K562 (cell line): ENCODE results near the gene CPED1. TPM values are rescaled to one million over a fixed set of nuclear protein-coding genes. Genes with fewer than 3 reads are reported as not detected.

Experiments used
- CXXC5 ChIP-seq: fragments of 250-450 bp; sonication (Bioruptor Pico); IDR thresholded peaks from 2 replicates; pipeline ENCODE4 v1.8.0; 2022; ENCODE audit warnings: inconsistent platforms, mild to moderate bottlenecking, moderate library complexity
- FOXJ3 ChIP-seq: sonication (generic); formaldehyde crosslinking; IDR thresholded peaks from 2 replicates; pipeline ENCODE4 v1.4.0; 2020; ENCODE audit warnings: mild to moderate bottlenecking, missing genetic modification reagents
- GATAD2B ChIP-seq: fragments of 450-650 bp; IDR thresholded peaks from 2 replicates; pipeline ENCODE4 v1.6.1; 2017; ENCODE audit warnings: mild to moderate bottlenecking, borderline replicate concordance
- KDM5B ChIP-seq: fragments of 200-600 bp; sonication (generic); IDR thresholded peaks from 2 replicates; pipeline ENCODE4 v1.6.1; 2012; ENCODE audit warnings: low read depth, mild to moderate bottlenecking, moderate library complexity, low read length, control low read depth, inconsistent platforms; ENCODE audit not compliant: insufficient replicate concordance
- KLF6 ChIP-seq: fragments of 250-450 bp; sonication (Bioruptor Pico); IDR thresholded peaks from 2 replicates; pipeline ENCODE4 v1.4.0; 2020; ENCODE audit warnings: mild to moderate bottlenecking, moderate library complexity, borderline replicate concordance
- MTA1 ChIP-seq: fragments of 450-650 bp; IDR thresholded peaks from 2 replicates; pipeline ENCODE4 v1.6.1; 2017; ENCODE audit warnings: borderline replicate concordance
- NR1H2 ChIP-seq: sonication (generic); formaldehyde crosslinking; IDR thresholded peaks from 2 replicates; pipeline ENCODE4 v1.4.0; 2020; ENCODE audit warnings: mild to moderate bottlenecking, missing genetic modification reagents
- NR3C1 ChIP-seq: sonication (generic); formaldehyde crosslinking; IDR thresholded peaks from 2 replicates; pipeline ENCODE4 v1.8.1; 2022; ENCODE audit warnings: missing genetic modification reagents
- OTX1 ChIP-seq: fragments of 450-650 bp; formaldehyde crosslinking; IDR thresholded peaks from 2 replicates; pipeline ENCODE4 v1.4.0; 2022; ENCODE audit warnings: mild to moderate bottlenecking
- POLR2G ChIP-seq: fragments of 200-400 bp; formaldehyde crosslinking; IDR thresholded peaks from 2 replicates; pipeline ENCODE4 v1.6.1; 2017; ENCODE audit warnings: low read depth, mild to moderate bottlenecking, antibody characterized with exemption, low read length, moderate library complexity
- PPARD ChIP-seq: fragments of 250-450 bp; sonication (Bioruptor Pico); IDR thresholded peaks from 2 replicates; pipeline ENCODE4 v1.8.0; 2022; ENCODE audit warnings: inconsistent platforms, mild to moderate bottlenecking, moderate library complexity
- SAP30 ChIP-seq: fragments of 200-600 bp; sonication (generic); IDR thresholded peaks from 2 replicates; pipeline ENCODE4 v1.6.1; 2012; ENCODE audit warnings: borderline replicate concordance, low read depth, mild to moderate bottlenecking, moderate library complexity, low read length, control low read depth, inconsistent platforms; ENCODE audit not compliant: insufficient read depth, poor library complexity, severe bottlenecking
- ZFP30 ChIP-seq: fragments of 250-450 bp; sonication (Bioruptor Pico); IDR thresholded peaks from 2 replicates; pipeline ENCODE4 v1.8.0; 2022; ENCODE audit warnings: moderate library complexity, mild to moderate bottlenecking, inconsistent platforms, borderline replicate concordance
- ZNF140 ChIP-seq: fragments of 250-450 bp; sonication (Bioruptor Pico); IDR thresholded peaks from 2 replicates; pipeline ENCODE4 v1.8.0; 2021; ENCODE audit warnings: moderate library complexity, mild to moderate bottlenecking, inconsistent platforms
- ZNF3 ChIP-seq: fragments of 250-450 bp; sonication (Bioruptor Pico); IDR thresholded peaks from 2 replicates; pipeline ENCODE4 v1.5.0; 2021; ENCODE audit warnings: mild to moderate bottlenecking, moderate library complexity
- ZNF431 ChIP-seq: sonication (generic); formaldehyde crosslinking; IDR thresholded peaks from 2 replicates; pipeline ENCODE4 v1.8.0; 2022; ENCODE audit warnings: mild to moderate bottlenecking, missing genetic modification reagents
- ZNF507 ChIP-seq: conservative IDR thresholded peaks from 2 replicates; pipeline ENCODE4 v1.6.1; 2017; ENCODE audit warnings: missing genetic modification characterization, missing compliant biosample characterization
- ZSCAN32 ChIP-seq: fragments of 450-650 bp; formaldehyde crosslinking; IDR thresholded peaks from 2 replicates; pipeline ENCODE4 v1.4.0; 2020; ENCODE audit warnings: mild to moderate bottlenecking, moderate library complexity
- polyA plus RNA-seq, 8 experiments: library from polyadenylated mRNA; depleted of rRNA in 4 of 8; stranded (reverse) in 5 of 8; unstranded in 3 of 8; fragments of >200 nt; fragmentation: Nextera tagmentation in 2 of 8; fragmentation: Illumina TruSeq in 1 of 8; extraction: Ambion mirVana in 2 of 8; extraction: Trizol in 1 of 8; gene quantifications; 2 replicates each; pipeline versions ENCODE4 v1.2.1 to v1.2.3, GENCODE V29; 2011 to 2014; ENCODE audit warnings: inconsistent platforms in 1 of 8, missing spikeins in 1 of 8
- total RNA-seq, 7 experiments: library from RNA; depleted of rRNA in 6 of 7; stranded (reverse); fragments of >200 nt in 6 of 7; fragmentation: Illumina TruSeq in 2 of 7; extraction: Trizol in 2 of 7; gene quantifications; 2 replicates each; pipeline versions ENCODE4 v1.2.1 to v1.2.3, GENCODE V29; 2011 to 2021; ENCODE audit warnings: low replicate concordance in 1 of 7
- TF ChIP-seq, protein P1 (sequence below): fragments of 200-800 bp; sonication (Bioruptor generic); IDR thresholded peaks from 2 replicates; pipeline ENCODE4 v1.6.1; 2017; ENCODE audit warnings: missing genetic modification characterization, missing compliant biosample characterization
- TF ChIP-seq, protein P2 (sequence below): fragments of 250-450 bp; sonication (Bioruptor Pico); IDR thresholded peaks from 2 replicates; pipeline ENCODE4 v1.9.0; 2021; ENCODE audit warnings: mild to moderate bottlenecking
- TF ChIP-seq, protein P3 (sequence below): fragments of 450-650 bp; IDR thresholded peaks from 2 replicates; pipeline ENCODE4 v1.6.1; 2017; ENCODE audit warnings: mild to moderate bottlenecking, moderate library complexity
- TF ChIP-seq, protein P4 (sequence below): fragments of 450-650 bp; IDR thresholded peaks from 2 replicates; pipeline ENCODE4 v1.6.1; 2014; ENCODE audit warnings: low read depth, mild to moderate bottlenecking, moderate library complexity, borderline replicate concordance
- TF ChIP-seq, protein P5 (sequence below): fragments of 200-800 bp; sonication (Bioruptor generic); IDR thresholded peaks from 2 replicates; pipeline ENCODE4 v1.6.1; 2017; ENCODE audit warnings: missing genetic modification characterization, missing compliant biosample characterization

CPED1 gene
- total and polyA plus RNA-seq, 9 of the 15 experiments (the other 6 are each of a cell fraction or from before 2014, with no cell fraction given) = 195 to 393 (median 290) TPM

DNA sequence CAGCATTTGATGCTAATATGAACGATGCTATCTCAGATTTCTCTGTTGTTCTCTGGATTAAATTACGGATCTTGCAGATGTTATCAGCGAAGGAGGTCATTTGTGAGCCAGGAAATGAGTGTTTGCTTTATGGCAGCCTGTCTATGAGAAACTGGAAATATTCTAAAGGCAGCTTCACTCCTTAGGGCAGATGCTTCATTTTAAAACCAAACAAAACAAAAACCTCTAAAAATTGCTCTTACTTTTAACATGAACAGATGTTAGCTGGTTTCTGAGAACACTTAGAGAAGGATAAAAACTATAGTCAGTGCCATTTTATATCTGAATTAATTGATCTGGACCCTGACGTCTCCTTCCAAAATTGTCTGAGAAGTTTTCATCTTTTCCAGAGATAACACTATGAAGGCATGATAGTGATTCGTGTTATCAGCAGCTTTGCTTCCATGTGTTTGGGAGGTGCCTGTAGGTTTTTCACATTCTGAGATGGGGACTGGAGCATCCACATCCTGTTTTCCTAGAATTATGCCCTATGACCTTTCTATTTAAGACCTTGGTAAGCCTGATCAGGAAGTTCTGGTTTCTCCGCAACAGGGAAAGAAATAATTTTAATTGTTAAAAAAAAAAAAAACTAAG is 53.1 kb downstream of the CPED1 start (continued):
- TF ChIP-seq, protein P1, sequence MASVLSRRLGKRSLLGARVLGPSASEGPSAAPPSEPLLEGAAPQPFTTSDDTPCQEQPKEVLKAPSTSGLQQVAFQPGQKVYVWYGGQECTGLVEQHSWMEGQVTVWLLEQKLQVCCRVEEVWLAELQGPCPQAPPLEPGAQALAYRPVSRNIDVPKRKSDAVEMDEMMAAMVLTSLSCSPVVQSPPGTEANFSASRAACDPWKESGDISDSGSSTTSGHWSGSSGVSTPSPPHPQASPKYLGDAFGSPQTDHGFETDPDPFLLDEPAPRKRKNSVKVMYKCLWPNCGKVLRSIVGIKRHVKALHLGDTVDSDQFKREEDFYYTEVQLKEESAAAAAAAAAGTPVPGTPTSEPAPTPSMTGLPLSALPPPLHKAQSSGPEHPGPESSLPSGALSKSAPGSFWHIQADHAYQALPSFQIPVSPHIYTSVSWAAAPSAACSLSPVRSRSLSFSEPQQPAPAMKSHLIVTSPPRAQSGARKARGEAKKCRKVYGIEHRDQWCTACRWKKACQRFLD (CRISPR knock-in tag) = peak; percentile 43
- TF ChIP-seq FOXJ3 (CRISPR knock-in tag) (no peak), POLR2G (no peak), PPARD (CRISPR knock-in tag) (no peak), KLF6 (peak; percentile 78), CXXC5 (peak; percentile 69), ZNF140 (CRISPR knock-in tag) (no peak), ZNF431 (CRISPR knock-in tag) (no peak), NR3C1 (no peak), NR1H2 (CRISPR knock-in tag) (no peak), ZNF3 (no peak), KDM5B (no peak), OTX1 (no peak), ZSCAN32 (no peak), SAP30 (no peak), GATAD2B (peak; percentile 69), MTA1 (0 out of 2 replicates have a peak, but pooled peaks have one; percentile 72), ZNF507 (tag) (no peak), ZFP30 (no peak)
- TF ChIP-seq, protein P2, sequence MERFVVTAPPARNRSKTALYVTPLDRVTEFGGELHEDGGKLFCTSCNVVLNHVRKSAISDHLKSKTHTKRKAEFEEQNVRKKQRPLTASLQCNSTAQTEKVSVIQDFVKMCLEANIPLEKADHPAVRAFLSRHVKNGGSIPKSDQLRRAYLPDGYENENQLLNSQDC (CRISPR knock-in tag) = no peak
- TF ChIP-seq, protein P3, sequence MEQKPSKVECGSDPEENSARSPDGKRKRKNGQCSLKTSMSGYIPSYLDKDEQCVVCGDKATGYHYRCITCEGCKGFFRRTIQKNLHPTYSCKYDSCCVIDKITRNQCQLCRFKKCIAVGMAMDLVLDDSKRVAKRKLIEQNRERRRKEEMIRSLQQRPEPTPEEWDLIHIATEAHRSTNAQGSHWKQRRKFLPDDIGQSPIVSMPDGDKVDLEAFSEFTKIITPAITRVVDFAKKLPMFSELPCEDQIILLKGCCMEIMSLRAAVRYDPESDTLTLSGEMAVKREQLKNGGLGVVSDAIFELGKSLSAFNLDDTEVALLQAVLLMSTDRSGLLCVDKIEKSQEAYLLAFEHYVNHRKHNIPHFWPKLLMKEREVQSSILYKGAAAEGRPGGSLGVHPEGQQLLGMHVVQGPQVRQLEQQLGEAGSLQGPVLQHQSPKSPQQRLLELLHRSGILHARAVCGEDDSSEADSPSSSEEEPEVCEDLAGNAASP = no peak
- TF ChIP-seq, protein P4, sequence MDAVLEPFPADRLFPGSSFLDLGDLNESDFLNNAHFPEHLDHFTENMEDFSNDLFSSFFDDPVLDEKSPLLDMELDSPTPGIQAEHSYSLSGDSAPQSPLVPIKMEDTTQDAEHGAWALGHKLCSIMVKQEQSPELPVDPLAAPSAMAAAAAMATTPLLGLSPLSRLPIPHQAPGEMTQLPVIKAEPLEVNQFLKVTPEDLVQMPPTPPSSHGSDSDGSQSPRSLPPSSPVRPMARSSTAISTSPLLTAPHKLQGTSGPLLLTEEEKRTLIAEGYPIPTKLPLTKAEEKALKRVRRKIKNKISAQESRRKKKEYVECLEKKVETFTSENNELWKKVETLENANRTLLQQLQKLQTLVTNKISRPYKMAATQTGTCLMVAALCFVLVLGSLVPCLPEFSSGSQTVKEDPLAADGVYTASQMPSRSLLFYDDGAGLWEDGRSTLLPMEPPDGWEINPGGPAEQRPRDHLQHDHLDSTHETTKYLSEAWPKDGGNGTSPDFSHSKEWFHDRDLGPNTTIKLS = 0 out of 2 replicates have a peak, but pooled peaks have one; percentile 32
- TF ChIP-seq, protein P5, sequence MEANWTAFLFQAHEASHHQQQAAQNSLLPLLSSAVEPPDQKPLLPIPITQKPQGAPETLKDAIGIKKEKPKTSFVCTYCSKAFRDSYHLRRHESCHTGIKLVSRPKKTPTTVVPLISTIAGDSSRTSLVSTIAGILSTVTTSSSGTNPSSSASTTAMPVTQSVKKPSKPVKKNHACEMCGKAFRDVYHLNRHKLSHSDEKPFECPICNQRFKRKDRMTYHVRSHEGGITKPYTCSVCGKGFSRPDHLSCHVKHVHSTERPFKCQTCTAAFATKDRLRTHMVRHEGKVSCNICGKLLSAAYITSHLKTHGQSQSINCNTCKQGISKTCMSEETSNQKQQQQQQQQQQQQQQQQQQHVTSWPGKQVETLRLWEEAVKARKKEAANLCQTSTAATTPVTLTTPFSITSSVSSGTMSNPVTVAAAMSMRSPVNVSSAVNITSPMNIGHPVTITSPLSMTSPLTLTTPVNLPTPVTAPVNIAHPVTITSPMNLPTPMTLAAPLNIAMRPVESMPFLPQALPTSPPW = peak; percentile 34; the same call in 1 of the 2 replicates
